OCI-LY7 (cell line): Measurements from ENCODE around the gene ISM1. TPM values are rescaled to one million over a fixed set of nuclear protein-coding genes. Genes with fewer than 3 reads are reported as not detected.

ENCODE experiments used
- BruUV-seq: library from RNA; stranded (reverse); fragments of 400-500 nt; replicated peaks from 2 replicates; lab custom pipeline; 2021; lab: Mats Ljungman, UMichigan
- CTCF ChIA-PET: fragments of 300-600 bp; sonication (Branson Sonifier 250); formaldehyde crosslinking; loops from one replicate; lab custom pipeline; 2022; ENCODE audit warnings: antibody characterized with exemption; ENCODE audit not compliant: unreplicated experiment; lab: Charles Lee
- POLR2A ChIA-PET: fragments of 300-600 bp; sonication (Branson Sonifier 250); formaldehyde crosslinking; loops from one replicate; lab custom pipeline; 2022; ENCODE audit warnings: antibody characterized with exemption; lab: Charles Lee
- DNase-seq: peaks from one replicate; pipeline ENCODE4 v3.0.0-alpha.2; 2015; ENCODE audit warnings: low spot score
- H2AFZ ChIP-seq: fragments of 200-600 bp; sonication (generic), shearing (Covaris generic); 2 replicates; pipeline ENCODE4 v1.6.1; 2014; ENCODE audit warnings: mild to moderate bottlenecking, antibody characterized with exemption, low read length, moderate library complexity
- H3K27ac ChIP-seq: fragments of 200-600 bp; sonication (generic); 2 replicates; pipeline ENCODE4 v1.5.1; 2014; ENCODE audit warnings: mixed run types, low read depth, mild to moderate bottlenecking, moderate library complexity, low read length, inconsistent platforms; ENCODE audit not compliant: poor library complexity, severe bottlenecking
- H3K36me3 ChIP-seq: fragments of 200-600 bp; sonication (generic); 2 replicates; pipeline ENCODE4 v1.6.1; 2014; ENCODE audit warnings: mild to moderate bottlenecking, antibody characterized with exemption, low read length, moderate library complexity, mixed read lengths; ENCODE audit not compliant: insufficient read depth
- H3K4me1 ChIP-seq: fragments of 200-600 bp; sonication (generic); 2 replicates; pipeline ENCODE4 v1.5.1; 2014; ENCODE audit warnings: mild to moderate bottlenecking, low read length; ENCODE audit not compliant: insufficient read depth, poor library complexity, severe bottlenecking
- H3K4me2 ChIP-seq: fragments of 200-600 bp; sonication (generic); 2 replicates; pipeline ENCODE4 v1.6.1; 2014; ENCODE audit warnings: mild to moderate bottlenecking, low read length
- H3K4me3 ChIP-seq: fragments of 200-600 bp; sonication (generic); 2 replicates; pipeline ENCODE4 v1.5.1; 2014; ENCODE audit warnings: mild to moderate bottlenecking, low read depth, low read length; ENCODE audit not compliant: poor library complexity, severe bottlenecking
- H3K79me2 ChIP-seq: fragments of 200-600 bp; sonication (generic); 2 replicates; pipeline ENCODE4 v1.6.1; 2016; ENCODE audit warnings: low read depth, mild to moderate bottlenecking, low read length, moderate library complexity, mixed read lengths; ENCODE audit not compliant: insufficient read depth
- H3K9me2 ChIP-seq: fragments of 200-600 bp; sonication (generic); 2 replicates; pipeline ENCODE4 v1.6.1; 2016; ENCODE audit warnings: mild to moderate bottlenecking, low read length, mixed read lengths; ENCODE audit not compliant: insufficient read depth
- H3K9me3 ChIP-seq: fragments of 200-600 bp; sonication (generic); 2 replicates; pipeline ENCODE4 v1.6.1; 2014; ENCODE audit warnings: mild to moderate bottlenecking, mixed run types, low read length, mixed read lengths
- H4K20me1 ChIP-seq: fragments of 200-600 bp; sonication (generic); 2 replicates; pipeline ENCODE4 v1.6.1; 2014; ENCODE audit warnings: mild to moderate bottlenecking, antibody characterized with exemption, low read length, moderate library complexity, mixed read lengths; ENCODE audit not compliant: insufficient read depth
- EZH2phosphoT487 ChIP-seq: fragments of 200-600 bp; sonication (generic); IDR thresholded peaks from 2 replicates; pipeline ENCODE4 v1.6.1; 2018; ENCODE audit warnings: low read depth, borderline replicate concordance, mild to moderate bottlenecking, mixed run types, antibody characterized with exemption, low read length, moderate library complexity, mixed read lengths
- intact Hi-C: fragments of 100-400 bp; cut with micrococcal nuclease; formaldehyde crosslinking; loops from one replicate; pipeline ENCODE4 v1.10.0; 2022; ENCODE audit not compliant: unreplicated experiment
- total RNA-seq, 2 experiments: library from RNA; depleted of rRNA in 1 of 2; stranded (reverse); fragments of >200 nt in 1 of 2; shearing (Covaris generic) in 1 of 2; gene quantifications; 2 replicates each; pipeline ENCODE4 v1.2.3, GENCODE V29; 2014 to 2022
- TF ChIP-seq, protein P1 (sequence below): fragments of 200-600 bp; sonication (generic); conservative IDR thresholded peaks from 2 replicates; pipeline ENCODE4 v1.5.1; 2014; ENCODE audit warnings: mild to moderate bottlenecking, antibody characterized with exemption, low read length, moderate library complexity, mixed read lengths

Gene ISM1
- total RNA-seq, 2 experiments from 2014 or later = not detected

DNA sequence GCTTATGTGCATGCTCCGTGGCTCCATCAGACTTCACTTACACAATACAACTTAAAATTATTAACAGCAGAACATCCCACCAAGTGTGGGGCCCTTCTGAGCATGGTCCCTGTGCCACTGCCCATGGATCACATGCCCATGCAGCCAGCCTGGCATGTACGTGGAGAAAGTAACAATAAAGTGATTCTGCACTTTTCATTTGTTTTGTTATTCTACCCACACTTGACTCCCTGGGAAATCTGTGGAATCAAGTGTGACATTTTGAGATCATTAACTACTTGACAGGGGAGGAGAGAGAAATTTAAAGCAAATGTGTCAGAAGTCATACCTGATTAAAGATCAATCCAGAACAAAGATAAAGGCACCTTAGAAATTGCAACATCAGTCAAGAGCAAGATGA is 112.0 kb downstream of the ISM1 start:
- Histone ChIP-seq H2AFZ (no peak overlapping the region), H3K9me3 (no peaks in the 10 kb centered on the region), H3K9me2 (no peaks in the 10 kb centered on the region), H3K4me2 (no peak overlapping the region), H3K79me2 (no peaks in the 10 kb centered on the region), H3K27ac (no peak overlapping the region), H4K20me1 (no peaks in the 10 kb centered on the region), H3K4me3 (no peak overlapping the region), H3K4me1 (no peaks in the 10 kb centered on the region), H3K36me3 (no peaks in the 10 kb centered on the region)
- CTCF ChIA-PET = no interaction called here
- intact Hi-C loops = no loop called here
- no peak for DNase-seq
- no TSS peak for BruUV-seq
- TF ChIP-seq, protein P1, sequence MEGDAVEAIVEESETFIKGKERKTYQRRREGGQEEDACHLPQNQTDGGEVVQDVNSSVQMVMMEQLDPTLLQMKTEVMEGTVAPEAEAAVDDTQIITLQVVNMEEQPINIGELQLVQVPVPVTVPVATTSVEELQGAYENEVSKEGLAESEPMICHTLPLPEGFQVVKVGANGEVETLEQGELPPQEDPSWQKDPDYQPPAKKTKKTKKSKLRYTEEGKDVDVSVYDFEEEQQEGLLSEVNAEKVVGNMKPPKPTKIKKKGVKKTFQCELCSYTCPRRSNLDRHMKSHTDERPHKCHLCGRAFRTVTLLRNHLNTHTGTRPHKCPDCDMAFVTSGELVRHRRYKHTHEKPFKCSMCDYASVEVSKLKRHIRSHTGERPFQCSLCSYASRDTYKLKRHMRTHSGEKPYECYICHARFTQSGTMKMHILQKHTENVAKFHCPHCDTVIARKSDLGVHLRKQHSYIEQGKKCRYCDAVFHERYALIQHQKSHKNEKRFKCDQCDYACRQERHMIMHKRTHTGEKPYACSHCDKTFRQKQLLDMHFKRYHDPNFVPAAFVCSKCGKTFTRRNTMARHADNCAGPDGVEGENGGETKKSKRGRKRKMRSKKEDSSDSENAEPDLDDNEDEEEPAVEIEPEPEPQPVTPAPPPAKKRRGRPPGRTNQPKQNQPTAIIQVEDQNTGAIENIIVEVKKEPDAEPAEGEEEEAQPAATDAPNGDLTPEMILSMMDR = no peak
- no peak for TF ChIP-seq EZH2phosphoT487
- POLR2A ChIA-PET = no interaction called here

DNA sequence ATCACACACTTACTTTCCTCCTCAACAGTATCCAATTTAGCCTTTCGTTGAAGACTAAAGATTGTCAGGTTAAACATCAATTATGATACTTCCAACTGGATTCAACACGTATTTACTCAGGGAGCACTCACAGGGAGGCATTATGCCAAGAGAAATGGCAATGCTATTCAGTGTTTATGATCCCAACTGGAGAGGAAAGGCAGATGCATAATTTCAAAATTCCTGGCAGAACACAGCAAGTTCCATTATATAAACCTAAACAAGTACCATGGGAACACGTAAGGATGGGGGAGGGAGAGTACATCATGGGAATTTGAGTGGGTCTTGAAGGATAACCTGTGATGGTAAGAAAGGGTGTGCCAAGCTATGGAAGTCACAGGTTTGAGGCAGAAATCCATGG is 112.7 kb downstream of the ISM1 start:
- no peak for DNase-seq
- POLR2A ChIA-PET = no interaction called here
- Histone ChIP-seq H3K79me2 (no peaks in the 10 kb centered on the region), H3K27ac (no peak overlapping the region), H3K4me2 (no peak overlapping the region), H2AFZ (no peak overlapping the region), H4K20me1 (no peaks in the 10 kb centered on the region), H3K36me3 (no peaks in the 10 kb centered on the region), H3K9me2 (no peaks in the 10 kb centered on the region), H3K4me1 (no peaks in the 10 kb centered on the region), H3K9me3 (no peaks in the 10 kb centered on the region), H3K4me3 (no peak overlapping the region)
- no TSS peak for BruUV-seq
- TF ChIP-seq, protein P1 = no peak
- no peak for TF ChIP-seq EZH2phosphoT487
- intact Hi-C loops = no loop called here
- CTCF ChIA-PET = no interaction called here

DNA sequence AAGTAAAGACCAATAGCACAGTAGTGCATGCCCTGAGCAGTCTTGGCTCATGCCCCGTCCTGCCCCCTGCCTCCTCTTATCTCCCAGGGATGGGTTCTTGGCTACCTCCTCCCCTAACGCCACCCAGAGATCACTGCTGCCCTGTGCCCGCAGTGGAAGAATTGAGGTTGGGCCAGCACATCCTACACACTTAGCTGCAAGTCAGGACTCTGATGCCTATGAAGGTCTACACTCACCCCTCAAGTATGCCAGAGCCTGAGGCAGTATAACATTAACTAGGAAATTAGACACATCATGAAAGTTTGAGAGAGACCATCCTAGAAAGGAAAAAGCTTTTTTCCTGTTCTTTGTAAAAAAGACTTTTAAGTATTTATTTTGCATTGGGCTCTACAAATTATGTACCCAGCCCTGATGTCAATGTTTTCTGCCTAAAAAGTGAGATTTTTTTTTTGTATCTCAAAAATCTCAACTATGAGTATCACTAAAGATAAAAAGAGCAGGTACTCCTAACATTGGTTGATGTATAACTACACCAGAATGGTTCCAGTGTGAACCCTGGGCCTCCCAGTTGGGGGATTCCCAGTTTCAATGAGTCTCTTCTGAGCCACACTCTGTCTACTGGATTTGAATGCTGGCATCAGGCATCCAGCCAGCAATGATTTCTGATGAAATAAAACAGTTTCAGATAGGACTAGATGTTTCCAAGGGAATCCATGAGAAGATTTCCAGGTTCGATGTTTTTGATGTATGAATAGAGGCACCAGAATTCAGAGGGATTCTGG is 115.4 kb downstream of the ISM1 start:
- intact Hi-C loops = no loop called here
- no peak overlapping the region for H3K4me3 ChIP-seq
- H3K9me3 ChIP-seq = no peaks in the 10 kb centered on the region
- H2AFZ ChIP-seq = no peak overlapping the region
- H3K36me3 ChIP-seq = no peaks in the 10 kb centered on the region
- POLR2A ChIA-PET = no interaction called here
- no peaks in the 10 kb centered on the region for H3K79me2 ChIP-seq
- DNase-seq = no peak
- no peaks in the 10 kb centered on the region for H3K4me1 ChIP-seq
- CTCF ChIA-PET = no interaction called here
- H3K27ac ChIP-seq = no peak overlapping the region
- TF ChIP-seq EZH2phosphoT487 = no peak
- TF ChIP-seq, protein P1 = no peak
- no peaks in the 10 kb centered on the region for H3K9me2 ChIP-seq
- no peak overlapping the region for H3K4me2 ChIP-seq
- H4K20me1 ChIP-seq = no peaks in the 10 kb centered on the region
- no TSS peak for BruUV-seq
